ENCODE results near the gene KLHL11. TPM values are rescaled to one million over a fixed set of nuclear protein-coding genes. Genes with fewer than 3 reads are reported as not detected.

KLHL11 gene
- polyA plus RNA-seq, 1 experiment = 9.3 TPM

DNA sequence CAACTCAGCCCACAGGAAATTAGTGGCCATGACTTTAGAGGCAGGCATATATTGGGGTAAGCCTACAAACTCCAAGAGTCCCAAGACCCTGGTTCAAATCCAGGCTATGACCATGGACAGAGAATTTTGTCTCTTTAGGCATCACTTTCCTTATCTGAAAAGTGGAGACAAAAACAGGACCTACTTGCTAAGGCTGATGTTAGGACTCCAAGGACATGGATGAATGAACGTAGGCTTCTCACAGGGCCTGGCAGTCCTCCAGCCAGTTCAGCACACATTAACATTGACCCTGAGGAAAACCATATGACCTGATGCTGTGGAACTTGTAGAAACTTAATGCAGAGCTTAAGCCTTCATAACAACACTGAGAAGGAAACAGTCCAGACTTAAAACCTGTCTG is 51.0 kb downstream of the KLHL11 start:
- ChIA-PET CTCF (interaction anchor here (1.3 kb wide), 1 partner anchor 13 kb away, joined by 3 read pairs; no protein-coding TSS in a partner anchor), POLR2A (no interaction called here)
- no peak overlapping the region for H3K27ac ChIP-seq (ENCODE audit: low read depth, low read length)
- TF ChIP-seq, protein P1, sequence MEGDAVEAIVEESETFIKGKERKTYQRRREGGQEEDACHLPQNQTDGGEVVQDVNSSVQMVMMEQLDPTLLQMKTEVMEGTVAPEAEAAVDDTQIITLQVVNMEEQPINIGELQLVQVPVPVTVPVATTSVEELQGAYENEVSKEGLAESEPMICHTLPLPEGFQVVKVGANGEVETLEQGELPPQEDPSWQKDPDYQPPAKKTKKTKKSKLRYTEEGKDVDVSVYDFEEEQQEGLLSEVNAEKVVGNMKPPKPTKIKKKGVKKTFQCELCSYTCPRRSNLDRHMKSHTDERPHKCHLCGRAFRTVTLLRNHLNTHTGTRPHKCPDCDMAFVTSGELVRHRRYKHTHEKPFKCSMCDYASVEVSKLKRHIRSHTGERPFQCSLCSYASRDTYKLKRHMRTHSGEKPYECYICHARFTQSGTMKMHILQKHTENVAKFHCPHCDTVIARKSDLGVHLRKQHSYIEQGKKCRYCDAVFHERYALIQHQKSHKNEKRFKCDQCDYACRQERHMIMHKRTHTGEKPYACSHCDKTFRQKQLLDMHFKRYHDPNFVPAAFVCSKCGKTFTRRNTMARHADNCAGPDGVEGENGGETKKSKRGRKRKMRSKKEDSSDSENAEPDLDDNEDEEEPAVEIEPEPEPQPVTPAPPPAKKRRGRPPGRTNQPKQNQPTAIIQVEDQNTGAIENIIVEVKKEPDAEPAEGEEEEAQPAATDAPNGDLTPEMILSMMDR (IDR thresholded peaks at IDR 0.05; ENCODE audit: low read depth, low read length) = no peak
- H3K27me3 ChIP-seq (ENCODE audit: control insufficient read depth, insufficient read depth, low read length) = no peaks in the 10 kb centered on the region
- peaks cover 6% of the 10 kb centered on the region; the same call in 1 of the 2 replicates for H3K9me3 ChIP-seq (ENCODE audit: control insufficient read depth, insufficient read depth, low read length)
- H3K4me3 ChIP-seq (ENCODE audit: low read depth, low read length) = peak overlapping the region; percentile 87
- DNase-seq (ENCODE audit: low read depth, low spot score) = no peak

DNA sequence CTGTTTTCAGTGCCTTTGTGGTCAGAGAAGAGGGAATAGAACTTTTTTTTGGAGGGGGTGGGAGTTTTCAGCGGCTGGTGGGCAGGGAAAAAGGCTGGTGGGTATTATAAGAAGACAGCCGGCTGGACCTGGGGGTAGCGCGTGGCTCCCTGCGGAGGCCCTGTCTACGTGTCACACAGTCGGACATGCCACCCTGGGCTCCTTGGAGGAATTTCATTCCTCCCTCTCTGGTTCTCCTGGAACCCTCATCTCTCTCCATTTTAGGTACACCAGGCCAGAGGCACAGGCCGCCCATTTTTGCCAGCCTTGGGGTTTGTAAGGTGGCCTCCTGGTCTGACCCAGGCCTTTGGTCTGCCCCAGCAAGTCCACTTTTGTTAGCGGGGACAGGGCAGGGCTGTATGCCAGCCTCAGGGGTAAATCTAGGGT is 51.5 kb downstream of the KLHL11 start:
- ChIA-PET POLR2A (no interaction called here), CTCF (no interaction called here)
- no peak for DNase-seq (ENCODE audit: low read depth, low spot score)
- peak overlapping the region; percentile 83 for H3K27ac ChIP-seq (ENCODE audit: low read depth, low read length)
- no peaks in the 10 kb centered on the region for H3K27me3 ChIP-seq (ENCODE audit: control insufficient read depth, insufficient read depth, low read length)
- TF ChIP-seq, protein P1 (IDR thresholded peaks at IDR 0.05; ENCODE audit: low read depth, low read length) = no peak
- peak overlapping the region; percentile 87 for H3K4me3 ChIP-seq (ENCODE audit: low read depth, low read length)
- peaks cover 6% of the 10 kb centered on the region; the same call in 1 of the 2 replicates for H3K9me3 ChIP-seq (ENCODE audit: control insufficient read depth, insufficient read depth, low read length)

DNA sequence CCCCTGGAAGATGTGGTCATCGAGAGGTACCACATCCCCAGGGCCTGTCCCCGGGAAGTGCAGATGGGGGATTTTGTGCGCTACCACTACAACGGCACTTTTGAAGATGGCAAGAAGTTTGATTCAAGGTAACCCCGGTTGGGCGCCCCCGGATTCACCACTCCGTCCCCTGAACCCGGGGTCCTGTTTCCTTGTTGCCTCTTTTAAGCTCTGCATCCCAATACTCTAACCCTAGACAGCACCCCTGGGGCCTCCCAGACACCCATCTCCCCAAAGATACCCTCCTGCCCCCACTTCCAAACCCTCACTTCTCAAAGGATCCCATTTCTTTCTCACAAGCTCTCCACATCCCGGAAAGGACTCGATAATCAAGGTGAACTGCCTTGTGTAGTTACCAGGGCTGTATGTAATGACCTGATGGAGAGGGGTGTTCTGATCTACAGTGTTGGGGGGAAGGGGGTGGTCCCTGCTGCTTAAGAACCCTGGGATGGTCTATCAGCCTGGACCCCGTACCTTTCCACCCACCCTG is 52.0 kb downstream of the KLHL11 start:
- DNase-seq (ENCODE audit: low read depth, low spot score) = no peak
- peaks cover 6% of the 10 kb centered on the region; the same call in 1 of the 2 replicates for H3K9me3 ChIP-seq (ENCODE audit: control insufficient read depth, insufficient read depth, low read length)
- no peaks in the 10 kb centered on the region for H3K27me3 ChIP-seq (ENCODE audit: control insufficient read depth, insufficient read depth, low read length)
- H3K4me3 ChIP-seq (ENCODE audit: low read depth, low read length) = peak overlapping the region; percentile 87
- ChIA-PET POLR2A (interaction anchor here (0.6 to 1.2 kb wide), 4 partner anchors 27 to 1009 kb away, joined by 3 to 6 read pairs (median 3); partner anchors contain the start of gene JUP), CTCF (interaction anchor here (0.9 kb wide), 1 partner anchor 40 kb away, joined by 3 read pairs; no protein-coding TSS in a partner anchor)
- TF ChIP-seq, protein P1 (IDR thresholded peaks at IDR 0.05; ENCODE audit: low read depth, low read length) = no peak
- H3K27ac ChIP-seq (ENCODE audit: low read depth, low read length) = peak overlapping the region; percentile 83

DNA sequence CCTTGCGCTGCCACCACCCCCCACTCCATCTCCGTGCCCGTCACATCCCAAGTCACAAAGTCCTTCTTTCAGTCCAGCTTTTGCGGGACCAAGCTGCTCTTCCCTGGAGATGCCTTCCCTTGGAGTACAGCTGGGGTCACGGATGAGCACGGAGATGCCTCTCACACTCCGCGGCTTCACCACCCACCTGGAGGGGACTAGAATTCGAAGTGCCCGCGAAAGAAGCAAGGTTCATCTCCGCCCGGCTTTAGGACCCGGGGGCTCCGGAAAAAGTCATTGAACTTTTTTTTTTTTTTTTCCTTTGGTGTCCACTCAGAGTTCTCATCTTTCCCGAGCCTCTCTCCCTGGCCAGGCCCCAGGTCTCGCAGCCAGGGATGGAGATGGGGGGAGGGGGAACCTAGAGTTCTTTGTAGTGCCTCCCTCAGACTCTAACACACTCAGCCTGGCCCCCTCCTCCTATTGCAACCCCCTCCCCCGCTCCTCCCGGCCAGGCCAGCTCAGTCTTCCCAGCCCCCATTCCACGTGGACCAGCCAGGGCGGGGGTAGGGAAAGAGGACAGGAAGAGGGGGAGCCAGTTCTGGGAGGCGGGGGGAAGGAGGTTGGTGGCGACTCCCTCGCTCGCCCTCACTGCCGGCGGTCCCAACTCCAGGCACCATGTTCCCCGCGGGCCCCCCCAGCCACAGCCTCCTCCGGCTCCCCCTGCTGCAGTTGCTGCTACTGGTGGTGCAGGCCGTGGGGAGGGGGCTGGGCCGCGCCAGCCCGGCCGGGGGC is 52.7 kb downstream of the KLHL11 start, which contains the start of gene FKBP10:
TSS of gene FKBP10 (plus strand) at position 624 of the 771 bp plus-strand sequence. CDS start at position 655, 31 bp downstream.
- Histone ChIP-seq H3K4me3 (ENCODE audit: low read depth, low read length) (peak within 1 kb of the TSS; percentile 87), H3K27ac (ENCODE audit: low read depth, low read length) (peak within 1 kb of the TSS; percentile 83), H3K27me3 (ENCODE audit: control insufficient read depth, insufficient read depth, low read length) (no peaks in the 10 kb centered on the region), H3K9me3 (ENCODE audit: control insufficient read depth, insufficient read depth, low read length) (peaks cover 6% of the 10 kb centered on the region; the same call in 1 of the 2 replicates)
- ChIA-PET CTCF (interaction anchor here (0.9 to 1.6 kb wide), 5 partner anchors 26 to 75 kb away, joined by 3 to 5 read pairs (median 4); partner anchors contain the start of gene JUP), POLR2A (interaction anchor here (0.5 to 1.2 kb wide), 9 partner anchors 12 to 1010 kb away, joined by 3 to 7 read pairs (median 3); partner anchors contain the start of genes JUP, KLHL11 and ODAD4)
- TF ChIP-seq, protein P1 (IDR thresholded peaks at IDR 0.05; ENCODE audit: low read depth, low read length) = no peak
- peak; percentile 80 for DNase-seq (ENCODE audit: low read depth, low spot score)

All from AG04450 (cell line).